Activated CD4-positive, alpha-beta memory T cell treated with anti-CD3 and anti-CD28 coated beads for 36 hours (primary cell): ENCODE data around the gene SMO. TPM values are rescaled to one million over a fixed set of nuclear protein-coding genes. Genes with fewer than 3 reads are reported as not detected.

Experiments
- CTCF ChIA-PET: fragments of 350-600 bp; sonication (Branson Sonifier 250); formaldehyde crosslinking; loops from one replicate; lab custom pipeline; 2021; ENCODE audit warnings: antibody characterized with exemption, inconsistent platforms; lab: Charles Lee
- POLR2A ChIA-PET: fragments of 350-600 bp; sonication (Branson Sonifier 250); formaldehyde crosslinking; loops from one replicate; lab custom pipeline; 2021; ENCODE audit warnings: antibody characterized with exemption; lab: Charles Lee
- DNase-seq: peaks from one replicate; pipeline ENCODE4 v3.0.0-alpha.2; 2020
- H3K27ac Mint-ChIP-seq: one replicate; pipeline ENCODE4 v1.8.0; 2021; ENCODE audit warnings: mixed read lengths
- H3K27me3 Mint-ChIP-seq: one replicate; pipeline ENCODE4 v1.8.0; 2021; ENCODE audit warnings: mixed read lengths
- H3K36me3 Mint-ChIP-seq: one replicate; pipeline ENCODE4 v1.8.0; 2021; ENCODE audit warnings: mixed read lengths
- H3K4me1 Mint-ChIP-seq: one replicate; pipeline ENCODE4 v1.8.0; 2021; ENCODE audit warnings: low read depth, mixed read lengths
- H3K4me3 Mint-ChIP-seq: one replicate; pipeline ENCODE4 v1.8.0; 2021; ENCODE audit warnings: mild to moderate bottlenecking, mixed read lengths
- H3K9me3 Mint-ChIP-seq: one replicate; pipeline ENCODE4 v1.8.0; 2021; ENCODE audit warnings: mixed read lengths
- intact Hi-C: fragments of 100-400 bp; cut with micrococcal nuclease; formaldehyde crosslinking; loops from one replicate; pipeline ENCODE4 v1.15.1; 2023
- total RNA-seq, 2 experiments: library from RNA; stranded (reverse); gene quantifications; one replicate each; pipeline ENCODE4 v1.2.3, GENCODE V29; 2021

The SMO gene
- total RNA-seq, 2 experiments from 2014 or later = 0.12 to 0.21 TPM

DNA sequence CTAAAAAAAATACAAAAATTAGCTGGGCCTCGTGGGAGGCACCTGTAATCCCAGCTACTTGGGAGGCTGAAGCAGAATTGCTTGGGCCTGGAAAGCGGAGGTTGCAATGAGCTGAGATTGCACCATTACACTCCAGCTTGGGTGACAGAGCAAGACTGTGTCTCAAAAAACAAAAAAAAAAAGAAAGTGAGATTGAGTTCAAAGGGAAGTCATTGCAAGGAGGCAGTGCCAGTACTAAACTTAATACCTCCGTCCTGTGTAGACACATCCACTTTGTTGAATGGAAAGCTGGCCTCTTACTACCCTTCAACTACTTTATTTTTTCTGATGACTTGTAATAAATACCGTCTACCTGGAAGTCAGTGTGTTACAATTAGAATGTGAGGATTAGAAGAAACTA, 67.4 kb downstream of the SMO start:
- intact Hi-C loops = no loop called here
- Mint-ChIP-seq H3K4me3 (no peak overlapping the region), H3K27ac (no peak overlapping the region), H3K4me1 (peaks cover 13% of the 10 kb centered on the region), H3K36me3 (no peaks in the 10 kb centered on the region), H3K27me3 (no peaks in the 10 kb centered on the region), H3K9me3 (no peaks in the 10 kb centered on the region)
- no peak for DNase-seq
- ChIA-PET POLR2A (no interaction called here), CTCF (interaction anchor here (2.1 kb wide), 1 partner anchor 16 kb away, joined by 5 read pairs; no protein-coding TSS in a partner anchor)

DNA sequence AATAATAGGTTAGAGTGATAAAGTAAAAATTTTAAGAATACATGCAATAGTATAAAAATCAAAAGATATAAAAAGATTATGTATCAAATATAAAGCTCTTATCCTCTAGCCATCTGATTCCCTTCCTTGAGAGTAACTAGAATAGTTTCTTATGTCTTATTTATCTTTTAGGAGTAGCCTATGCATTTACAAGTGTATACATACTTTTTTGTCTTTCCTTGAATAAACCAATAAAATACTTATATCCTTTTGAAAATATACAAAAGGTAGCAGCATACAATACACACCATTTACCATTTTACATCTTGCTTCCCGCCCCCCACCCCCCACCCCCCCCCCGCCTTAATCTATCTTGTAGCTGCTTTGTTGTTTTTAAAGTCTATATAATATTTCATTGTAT, 67.8 kb downstream of the SMO start:
- H3K27me3 Mint-ChIP-seq = no peaks in the 10 kb centered on the region

DNA sequence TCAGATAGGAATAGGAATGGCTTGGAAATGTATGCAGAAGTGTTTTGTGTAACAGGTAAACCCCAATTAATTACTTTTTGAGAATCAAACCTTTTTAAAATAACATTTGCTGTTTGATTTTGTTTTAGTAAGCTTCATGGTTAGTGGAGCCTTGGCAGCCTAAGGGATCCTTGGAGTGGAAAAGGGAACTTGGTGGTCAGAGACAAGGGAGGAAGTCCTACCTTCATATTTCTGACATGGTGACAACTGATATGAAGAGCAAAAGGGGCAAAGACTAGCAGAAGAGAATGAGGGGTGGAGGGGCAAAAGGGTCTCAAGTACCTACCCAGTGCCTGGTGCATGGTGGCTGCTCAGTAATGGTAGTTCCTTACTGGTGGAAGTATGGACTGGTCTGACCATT, 68.7 kb downstream of the SMO start:
- Mint-ChIP-seq H3K27me3 (no peaks in the 10 kb centered on the region), H3K36me3 (no peaks in the 10 kb centered on the region), H3K9me3 (no peaks in the 10 kb centered on the region), H3K4me1 (peaks cover 15% of the 10 kb centered on the region), H3K4me3 (no peak overlapping the region), H3K27ac (no peak overlapping the region)
- DNase-seq = no peak
- ChIA-PET POLR2A (no interaction called here), CTCF (interaction anchor here (2.1 kb wide), 1 partner anchor 15 kb away, joined by 5 read pairs; no protein-coding TSS in a partner anchor)
- intact Hi-C loops = no loop called here

More for the DNA sequence above, 67.8 kb downstream of the SMO start:
- peaks cover 13% of the 10 kb centered on the region for H3K4me1 Mint-ChIP-seq
- DNase-seq = no peak
- H3K9me3 Mint-ChIP-seq = no peaks in the 10 kb centered on the region
- H3K27ac Mint-ChIP-seq = no peak overlapping the region
- ChIA-PET POLR2A (no interaction called here), CTCF (interaction anchor here (2.1 kb wide), 1 partner anchor 15 kb away, joined by 5 read pairs; no protein-coding TSS in a partner anchor)
- no peak overlapping the region for H3K4me3 Mint-ChIP-seq
- intact Hi-C loops = no loop called here
- H3K36me3 Mint-ChIP-seq = no peaks in the 10 kb centered on the region

DNA sequence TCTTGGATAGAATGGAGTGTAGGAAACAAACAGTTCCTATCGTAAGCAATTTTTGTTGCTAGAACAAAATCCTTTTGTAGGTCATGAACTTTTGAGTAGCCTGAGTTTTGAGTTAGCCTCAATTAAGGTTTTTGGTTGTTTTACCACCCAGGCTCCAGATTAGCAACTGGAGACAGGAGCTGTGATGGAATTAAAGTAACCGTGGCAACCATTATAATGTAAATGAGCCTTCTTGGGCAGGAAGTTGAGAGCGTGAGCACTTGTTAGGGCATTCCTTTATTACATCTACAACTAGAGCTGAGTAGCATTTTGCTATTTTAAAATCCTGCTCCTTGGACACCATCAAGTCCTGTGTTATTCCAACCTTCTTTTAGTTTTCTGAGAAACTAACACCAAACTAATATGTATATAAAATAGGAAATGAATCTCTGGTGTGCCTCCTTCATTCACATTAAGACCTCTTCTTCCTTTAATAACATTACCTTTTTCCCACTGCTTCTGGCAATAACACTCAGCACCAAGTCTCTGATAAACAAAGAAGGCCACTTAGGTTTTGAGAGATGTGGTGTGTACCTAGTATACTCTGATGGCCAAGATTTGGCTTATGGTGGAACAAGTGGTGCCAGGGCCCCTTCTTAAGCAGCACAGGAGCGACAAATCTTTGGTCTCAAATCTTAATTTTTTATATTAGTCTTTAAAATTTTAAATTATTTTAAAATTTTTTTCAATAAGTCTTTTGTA, 70.4 kb downstream of the SMO start:
- Mint-ChIP-seq H3K27ac (no peak overlapping the region), H3K27me3 (no peaks in the 10 kb centered on the region), H3K4me1 (peaks cover 26% of the 10 kb centered on the region), H3K36me3 (no peaks in the 10 kb centered on the region), H3K9me3 (no peaks in the 10 kb centered on the region), H3K4me3 (no peak overlapping the region)
- ChIA-PET CTCF (interaction anchor here (0.9 to 2.8 kb wide), 2 partner anchors 40 to 58 kb away, joined by 4 to 16 read pairs; no protein-coding TSS in a partner anchor), POLR2A (no interaction called here)
- DNase-seq = no peak
- intact Hi-C loops = loop anchor here (1.0 kb wide), 1 partner anchor 34 kb away; the partner anchor contains the start of gene AHCYL2

DNA sequence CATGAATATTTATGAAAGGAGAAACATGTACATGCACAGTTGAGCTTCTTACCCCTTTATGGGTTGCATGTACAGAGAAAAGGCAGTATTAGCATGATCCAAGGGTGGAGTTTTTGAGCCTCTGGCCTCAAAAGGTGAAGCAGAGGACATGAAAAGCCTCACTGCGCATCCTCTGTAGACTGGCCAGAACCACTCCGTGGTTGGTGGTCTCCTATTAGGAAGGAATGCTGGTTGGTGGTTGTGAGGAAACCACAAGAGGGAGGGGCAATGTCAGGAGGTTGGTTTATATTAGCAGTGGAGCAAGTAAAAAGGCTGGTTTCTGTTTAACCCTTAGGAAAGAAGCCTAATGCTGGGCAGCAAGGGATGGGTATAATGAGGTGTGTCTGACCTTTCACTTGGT, 73.9 kb downstream of the SMO start:
- Mint-ChIP-seq H3K27me3 (no peaks in the 10 kb centered on the region), H3K9me3 (no peaks in the 10 kb centered on the region), H3K4me1 (peaks cover 26% of the 10 kb centered on the region), H3K36me3 (no peaks in the 10 kb centered on the region), H3K27ac (no peak overlapping the region), H3K4me3 (no peak overlapping the region)
- POLR2A ChIA-PET = interaction anchor here (0.6 kb wide), 1 partner anchor 16 kb away, joined by 4 read pairs; no protein-coding TSS in a partner anchor
- intact Hi-C loops = no loop called here
- CTCF ChIA-PET = interaction anchor here (1.1 to 4.2 kb wide), 5 partner anchors 8 to 51 kb away, joined by 3 to 34 read pairs (median 10); no protein-coding TSS in a partner anchor
- DNase-seq = no peak

Other genes with a start within 250 kb of the SMO start
- gene TNPO3, start 133.5 kb upstream of the SMO start, total RNA-seq = 10 to 100 TPM; 53.4 to 54.5 TPM
- gene TSPAN33, start 43.9 kb upstream of the SMO start, total RNA-seq = 1 to 10 TPM; 3.3 to 4.1 TPM
- gene AHCYL2, start 36.4 kb downstream of the SMO start, total RNA-seq = 10 to 100 TPM; 16.4 to 17.1 TPM
- gene STRIP2, start 245.8 kb downstream of the SMO start, total RNA-seq = 10 to 100 TPM; 56.1 to 62.0 TPM